Testis (tissue), 2 donors: ENCODE results near the gene RAD52.

Experiments used
- POLR2A ChIP-seq: fragments of 450-650 bp; IDR thresholded peaks from one replicate; pipeline ENCODE4 v1.6.1; 2017; ENCODE audit warnings: antibody characterized with exemption, mild to moderate bottlenecking, moderate library complexity
- TF ChIP-seq, protein P1 (sequence below), 3 experiments: fragments of 450-650 bp in 2 of 3; fragments of 200-600 bp in 1 of 3; sonication (generic) in 1 of 3; IDR thresholded peaks; one replicate each; pipeline ENCODE4 v1.5.1; 2016 to 2019; ENCODE audit warnings: antibody characterized with exemption in 3 of 3, mild to moderate bottlenecking in 2 of 3, moderate library complexity in 1 of 3

DNA sequence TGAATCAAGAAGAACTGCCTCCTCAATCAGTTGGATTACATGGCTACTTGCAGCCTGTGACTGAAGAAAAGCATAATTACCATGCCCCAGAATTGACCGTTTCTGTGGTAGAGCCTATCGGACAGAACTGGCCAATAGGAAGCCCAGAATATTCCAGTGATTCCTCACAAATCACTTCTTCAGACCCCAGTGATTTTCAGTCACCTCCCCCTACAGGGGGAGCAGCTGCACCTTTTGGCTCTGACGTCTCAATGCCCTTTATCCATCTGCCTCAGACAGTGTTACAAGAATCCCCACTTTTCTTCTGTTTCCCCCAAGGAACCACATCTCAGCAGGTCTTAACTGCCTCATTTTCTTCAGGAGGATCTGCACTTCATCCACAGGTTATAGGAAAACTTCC, 80.8 kb downstream of the RAD52 start:
- TF ChIP-seq, protein P1, sequence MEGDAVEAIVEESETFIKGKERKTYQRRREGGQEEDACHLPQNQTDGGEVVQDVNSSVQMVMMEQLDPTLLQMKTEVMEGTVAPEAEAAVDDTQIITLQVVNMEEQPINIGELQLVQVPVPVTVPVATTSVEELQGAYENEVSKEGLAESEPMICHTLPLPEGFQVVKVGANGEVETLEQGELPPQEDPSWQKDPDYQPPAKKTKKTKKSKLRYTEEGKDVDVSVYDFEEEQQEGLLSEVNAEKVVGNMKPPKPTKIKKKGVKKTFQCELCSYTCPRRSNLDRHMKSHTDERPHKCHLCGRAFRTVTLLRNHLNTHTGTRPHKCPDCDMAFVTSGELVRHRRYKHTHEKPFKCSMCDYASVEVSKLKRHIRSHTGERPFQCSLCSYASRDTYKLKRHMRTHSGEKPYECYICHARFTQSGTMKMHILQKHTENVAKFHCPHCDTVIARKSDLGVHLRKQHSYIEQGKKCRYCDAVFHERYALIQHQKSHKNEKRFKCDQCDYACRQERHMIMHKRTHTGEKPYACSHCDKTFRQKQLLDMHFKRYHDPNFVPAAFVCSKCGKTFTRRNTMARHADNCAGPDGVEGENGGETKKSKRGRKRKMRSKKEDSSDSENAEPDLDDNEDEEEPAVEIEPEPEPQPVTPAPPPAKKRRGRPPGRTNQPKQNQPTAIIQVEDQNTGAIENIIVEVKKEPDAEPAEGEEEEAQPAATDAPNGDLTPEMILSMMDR (IDR thresholded peaks at IDR 0.05), result no peak
- TF ChIP-seq POLR2A, result no peak
